Globus pallidus (tissue), 1 donor: ENCODE results near the gene NR3C2.

Experiments used
- DNase-seq: peaks from one replicate; pipeline ENCODE4 v3.0.0-alpha.2; 2015; ENCODE audit warnings: low spot score

NR3C2 gene

DNA sequence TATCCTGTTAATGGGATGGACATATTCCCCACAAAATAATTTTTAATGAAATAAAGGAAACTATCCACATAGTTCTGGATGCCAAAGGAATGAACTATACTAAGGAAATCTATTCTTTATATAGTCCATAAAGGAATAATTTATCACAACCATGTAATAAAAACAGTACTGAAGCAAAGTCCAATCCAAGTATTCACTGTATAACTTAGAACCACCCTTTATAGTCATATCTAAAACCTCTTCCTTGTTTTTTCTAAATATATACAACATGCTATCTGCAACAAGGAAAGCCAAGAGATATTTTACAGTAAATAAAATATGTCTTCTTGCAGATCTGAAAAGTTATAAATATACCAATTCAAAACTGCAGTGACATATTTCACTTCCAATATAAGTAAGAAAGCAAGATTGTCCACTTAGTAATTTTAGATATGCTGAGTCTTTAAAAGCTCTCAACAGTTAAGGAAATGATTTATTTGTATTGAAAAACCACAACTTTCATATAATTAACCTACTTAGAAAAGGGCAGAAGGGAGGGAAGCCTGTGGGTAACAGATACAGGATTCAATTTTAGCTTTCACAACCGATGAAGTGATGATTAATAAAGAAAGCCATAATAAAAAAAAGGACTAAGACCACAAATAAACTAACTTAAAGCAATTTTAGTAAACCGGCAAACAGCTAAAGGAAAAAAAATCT lies 8.0 kb downstream of the NR3C2 start:
- no peak for DNase-seq

DNA sequence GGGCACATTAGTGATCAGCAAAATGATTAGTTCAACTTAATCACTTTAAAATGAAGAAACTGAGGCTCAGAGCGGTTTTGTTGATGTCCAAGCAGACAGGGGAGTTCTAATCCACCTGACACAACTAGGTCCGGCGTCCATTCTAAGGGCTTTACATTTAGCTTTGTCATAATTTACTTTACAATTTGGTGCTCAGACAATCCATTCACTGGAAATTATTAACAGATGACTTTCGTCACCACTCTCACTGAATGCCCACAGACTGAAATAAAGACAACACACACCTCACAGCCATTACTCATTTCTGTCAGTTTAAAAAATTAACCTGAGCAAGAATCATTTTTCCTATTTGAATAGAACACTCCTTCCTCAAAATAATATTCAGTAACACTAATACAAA lies 10.8 kb downstream of the NR3C2 start:
- no peak for DNase-seq

DNA sequence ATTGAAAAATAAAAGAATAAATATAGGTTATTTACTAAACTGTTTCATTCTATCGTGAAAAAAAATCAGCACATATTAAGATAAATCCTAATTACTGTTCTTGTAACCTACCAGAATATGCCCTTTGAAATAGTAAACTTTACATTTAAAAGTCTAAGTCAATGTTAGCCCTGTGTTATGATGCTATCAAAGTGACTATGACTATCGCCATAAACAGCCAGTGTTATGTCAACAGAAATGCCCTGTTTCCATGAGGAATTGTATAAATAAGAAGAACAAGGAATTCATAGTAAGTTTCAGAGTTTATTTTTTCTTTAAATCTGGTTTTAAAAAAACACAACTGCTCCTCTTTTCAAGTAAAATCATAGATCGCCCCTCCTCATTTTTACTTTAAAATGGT lies 11.4 kb downstream of the NR3C2 start:
- DNase-seq: no peak

DNA sequence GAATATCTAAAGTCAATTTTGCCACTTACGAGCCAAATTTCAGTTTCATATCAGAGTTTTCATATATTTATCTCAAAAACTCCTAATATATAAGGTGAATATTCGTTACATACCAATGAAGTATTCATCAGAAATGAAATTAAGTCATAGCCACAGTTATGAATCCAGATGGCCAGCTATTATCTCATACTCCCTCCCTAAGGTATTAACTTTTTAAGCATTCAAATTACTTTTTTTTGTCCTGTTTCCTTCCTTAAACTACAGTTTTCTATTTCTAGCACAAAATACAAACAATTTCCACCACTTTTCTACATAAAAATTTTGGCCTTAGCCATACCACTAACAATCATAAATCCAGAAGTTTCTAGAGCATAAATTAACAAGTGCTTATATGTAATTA lies 13.0 kb downstream of the NR3C2 start:
- DNase-seq: no peak

DNA sequence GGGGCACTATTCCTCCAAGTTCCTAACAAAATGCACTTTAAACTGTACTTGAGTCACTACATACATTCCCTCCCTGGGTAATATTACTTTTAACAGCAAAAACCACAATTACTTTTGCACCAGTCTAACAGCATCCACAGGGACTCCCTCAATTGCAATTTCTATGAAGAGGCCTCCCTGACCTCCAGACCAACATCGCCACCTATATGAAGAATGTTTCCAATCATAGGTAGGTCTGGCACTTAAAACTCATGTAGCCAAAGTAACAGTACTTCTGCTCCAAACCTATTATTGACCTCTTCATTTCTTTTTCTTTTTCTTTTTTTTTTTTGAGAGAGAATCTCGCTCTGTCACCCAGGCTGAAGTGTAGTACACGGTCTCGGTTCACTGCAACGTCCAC lies 15.6 kb downstream of the NR3C2 start:
- DNase-seq: no peak

DNA sequence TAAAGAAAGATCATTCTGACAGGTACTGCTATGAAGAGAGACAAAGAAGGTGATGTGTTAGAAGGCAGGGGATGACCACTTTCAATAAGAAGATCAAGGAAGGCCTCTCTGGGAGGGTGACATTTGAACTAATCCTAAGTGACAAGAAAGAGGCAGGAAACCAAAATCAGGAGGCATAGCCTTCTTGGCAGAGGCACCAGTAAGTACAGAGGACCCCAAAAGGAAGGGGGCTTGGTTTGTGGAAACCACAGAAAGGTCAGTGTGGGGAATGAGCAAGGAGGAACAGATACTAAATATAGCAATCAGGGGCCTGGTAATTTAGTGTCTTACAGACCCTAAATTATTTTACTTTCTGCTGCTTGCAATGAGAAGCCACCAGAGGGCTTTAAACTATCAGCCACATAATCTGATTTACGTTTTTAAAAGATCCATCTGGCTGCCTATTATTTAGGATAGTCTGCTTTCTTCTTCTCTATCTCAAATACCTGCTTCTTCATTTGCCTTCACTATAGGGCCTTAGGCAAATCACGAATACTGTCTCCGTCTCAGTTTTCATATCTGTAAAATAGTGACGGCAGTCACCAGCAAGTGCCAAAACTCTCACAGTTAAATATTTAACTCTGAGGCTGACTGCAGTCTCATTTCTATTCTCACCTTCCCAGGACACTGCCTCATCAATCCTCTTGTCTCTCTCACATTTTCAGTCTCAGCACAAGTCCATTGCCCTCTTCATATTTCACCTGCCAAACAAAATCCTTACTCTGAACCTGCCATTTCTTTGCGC lies 16.7 kb downstream of the NR3C2 start:
- no peak for DNase-seq

DNA sequence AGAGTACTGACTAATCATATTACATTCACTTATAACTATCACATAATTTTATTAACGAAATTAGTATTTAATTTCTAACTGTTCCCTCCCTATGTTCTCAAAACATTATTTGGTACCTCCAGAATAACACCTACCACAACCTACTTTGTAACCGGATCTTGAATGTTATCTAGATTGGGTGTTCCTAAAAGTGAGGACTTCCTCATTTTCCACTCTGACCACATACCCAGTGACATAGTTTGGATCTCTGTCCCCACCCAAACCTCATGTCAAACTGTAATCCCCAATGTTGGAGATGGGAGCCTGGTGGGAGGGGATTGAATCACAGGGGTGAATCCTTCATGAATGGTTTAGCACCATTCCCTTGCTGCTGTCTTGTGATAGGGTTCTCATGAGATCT lies 21.8 kb downstream of the NR3C2 start:
- DNase-seq: no peak

DNA sequence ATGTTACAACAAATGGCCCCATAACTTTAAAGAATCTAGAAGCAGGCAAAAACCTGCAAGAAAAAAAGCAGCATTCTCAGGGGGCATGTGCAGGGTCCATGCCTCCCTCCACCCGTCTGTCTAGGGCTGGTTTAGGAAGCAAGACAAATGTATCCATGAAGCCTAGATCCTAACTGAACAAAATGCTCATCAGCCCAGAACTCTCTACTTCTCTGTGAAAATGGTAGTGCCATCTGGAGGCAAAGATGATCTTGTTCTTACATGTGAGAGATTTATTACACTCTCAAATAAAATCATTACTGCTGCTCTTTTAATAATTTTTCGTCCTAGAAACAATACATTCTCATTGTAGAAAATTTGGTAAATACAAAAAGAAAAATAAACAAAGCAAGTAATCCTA lies 26.7 kb downstream of the NR3C2 start:
- peak; percentile 22 for DNase-seq

DNA sequence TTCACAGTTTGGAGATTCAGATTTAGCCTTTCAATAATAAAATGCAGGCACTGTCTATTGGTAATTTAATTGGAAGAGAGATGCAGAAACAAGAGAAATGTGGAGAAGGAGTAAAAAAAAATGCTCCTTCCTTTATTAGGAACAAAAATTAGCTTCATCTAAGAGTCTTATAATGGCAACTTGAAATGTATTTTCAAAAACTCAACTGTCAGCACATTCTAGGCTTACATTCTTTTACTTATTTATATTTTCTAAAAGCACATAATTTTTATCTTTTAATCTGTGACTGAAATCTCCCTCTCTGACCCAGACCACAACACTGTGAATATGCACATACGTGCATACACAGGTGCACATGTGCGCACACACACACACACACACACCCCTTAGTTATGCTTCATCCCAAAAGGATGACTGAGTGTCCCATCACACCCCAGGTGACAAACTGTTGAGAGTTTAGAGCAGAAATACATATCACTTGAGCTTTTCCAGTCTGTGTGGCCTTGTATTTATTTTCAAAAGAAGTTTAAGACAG lies 29.7 kb downstream of the NR3C2 start:
- DNase-seq: no peak

DNA sequence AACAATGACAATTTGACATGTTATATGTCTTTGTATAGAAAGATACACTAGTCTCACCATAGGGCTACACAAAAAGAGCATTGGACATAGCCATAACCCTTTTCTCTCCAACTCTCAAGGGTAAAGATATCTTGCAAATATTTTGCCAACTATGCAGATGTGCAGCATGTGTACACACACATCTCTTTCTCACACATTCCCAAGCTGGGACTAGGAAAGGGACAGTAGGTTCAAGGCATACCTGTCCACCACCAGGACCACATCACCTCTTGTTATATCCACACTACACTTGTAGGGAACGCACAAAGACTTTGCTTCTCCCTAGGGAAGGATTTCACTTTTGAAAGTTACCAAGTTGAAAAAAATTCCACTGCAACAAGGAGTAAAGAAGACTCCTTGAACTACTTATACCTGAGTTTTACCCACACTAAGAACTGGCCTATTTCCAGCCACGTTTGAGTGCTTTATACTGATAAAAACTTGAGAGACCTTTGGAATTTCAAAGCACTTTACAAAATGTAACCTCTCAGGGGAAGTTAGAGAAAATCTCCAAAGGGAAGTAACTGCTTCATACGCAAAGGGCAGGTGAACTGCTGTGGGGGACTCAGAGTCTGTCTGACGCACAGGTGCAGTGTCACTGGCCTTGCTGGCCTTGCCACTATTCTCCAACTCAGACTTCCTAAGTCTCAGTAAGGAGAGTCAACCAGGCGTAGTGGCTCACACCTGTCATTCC lies 36.9 kb downstream of the NR3C2 start:
- DNase-seq: no peak

DNA sequence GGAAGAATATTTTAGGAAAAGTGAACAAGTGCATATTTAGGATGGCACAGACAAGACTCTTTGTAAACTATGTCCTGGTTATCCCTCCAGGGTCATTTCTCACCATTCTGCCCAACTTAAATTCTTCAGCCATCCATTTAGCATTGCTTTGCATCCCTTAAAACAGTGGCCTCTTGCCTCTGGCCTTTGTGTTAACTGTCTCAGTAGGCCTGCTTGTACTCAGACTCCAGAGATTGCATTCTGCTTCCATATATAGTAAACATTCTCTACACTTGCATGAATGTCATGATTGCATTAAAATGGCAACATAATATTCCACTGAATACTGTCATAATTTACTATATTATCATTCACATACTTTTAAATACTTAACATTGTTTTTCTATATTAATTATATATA lies 43.2 kb downstream of the NR3C2 start:
- no peak for DNase-seq

DNA sequence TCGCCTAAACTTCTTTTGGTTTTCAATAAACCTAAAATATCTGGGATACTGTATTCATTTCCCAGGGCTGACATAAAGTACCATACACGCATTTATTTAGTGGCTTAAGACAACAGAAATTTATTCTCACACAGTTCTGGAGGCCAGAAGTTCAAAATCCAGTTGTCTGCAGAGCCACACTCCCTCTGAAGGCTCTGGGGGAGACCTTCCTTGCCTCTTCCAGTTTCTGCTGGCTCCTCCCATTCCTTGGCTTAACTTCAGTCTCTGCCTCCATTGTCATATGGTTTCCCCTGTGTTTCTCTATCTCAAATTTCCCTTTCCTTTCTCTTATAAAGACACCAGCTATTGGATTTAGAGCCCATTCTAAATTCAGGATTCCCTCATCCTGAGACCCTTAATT lies 44.4 kb downstream of the NR3C2 start:
- no peak for DNase-seq

DNA sequence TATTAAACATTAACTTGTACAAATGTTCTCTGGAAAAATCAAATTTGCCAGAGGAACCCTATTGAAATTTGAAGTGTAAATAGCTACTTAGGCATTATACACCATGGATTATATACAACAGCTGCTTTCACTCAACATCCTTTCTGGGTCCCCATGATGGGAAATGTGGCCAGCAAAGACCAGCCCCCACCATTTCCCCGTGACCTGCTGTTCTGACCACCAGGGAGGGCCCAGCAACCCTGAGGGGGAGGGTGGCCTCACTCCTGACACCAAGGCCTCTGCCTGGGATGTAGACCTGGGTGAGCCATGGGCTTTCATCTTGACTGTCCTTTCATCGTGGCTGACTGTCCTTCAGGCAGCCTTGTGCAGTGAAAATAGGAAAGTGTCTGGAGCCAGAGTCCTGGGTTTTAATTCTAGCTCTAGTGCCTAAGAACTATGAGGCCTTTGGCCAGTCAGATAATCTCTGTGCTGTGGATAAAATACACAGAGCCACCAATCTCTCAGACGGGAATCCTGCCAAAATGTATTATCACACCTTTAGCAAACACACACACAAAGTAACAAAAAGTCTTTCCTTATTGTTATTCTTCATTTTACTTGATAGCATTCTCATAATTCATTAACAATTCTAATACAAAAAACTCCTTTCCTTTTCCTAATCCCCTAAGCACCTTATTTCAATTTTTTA lies 45.1 kb downstream of the NR3C2 start:
- DNase-seq: no peak

DNA sequence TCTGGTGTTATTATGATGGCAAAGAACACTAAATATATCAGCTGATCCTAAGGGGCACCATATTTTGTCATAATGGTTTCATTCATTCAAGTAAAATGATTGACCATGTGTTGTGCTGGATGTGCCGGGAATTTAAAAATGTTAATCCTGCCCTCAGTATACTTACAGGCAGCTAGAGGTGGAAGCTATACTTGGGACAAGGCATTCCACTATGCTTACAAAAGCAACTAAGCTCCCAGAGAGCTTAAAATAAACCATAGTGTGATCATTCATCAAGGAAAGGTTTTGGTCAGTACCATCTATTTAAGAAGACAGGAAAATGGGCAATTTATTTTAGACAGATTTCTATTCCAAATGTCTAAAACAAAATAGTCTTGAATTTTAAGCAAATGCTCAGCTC lies 46.4 kb downstream of the NR3C2 start:
- no peak for DNase-seq

DNA sequence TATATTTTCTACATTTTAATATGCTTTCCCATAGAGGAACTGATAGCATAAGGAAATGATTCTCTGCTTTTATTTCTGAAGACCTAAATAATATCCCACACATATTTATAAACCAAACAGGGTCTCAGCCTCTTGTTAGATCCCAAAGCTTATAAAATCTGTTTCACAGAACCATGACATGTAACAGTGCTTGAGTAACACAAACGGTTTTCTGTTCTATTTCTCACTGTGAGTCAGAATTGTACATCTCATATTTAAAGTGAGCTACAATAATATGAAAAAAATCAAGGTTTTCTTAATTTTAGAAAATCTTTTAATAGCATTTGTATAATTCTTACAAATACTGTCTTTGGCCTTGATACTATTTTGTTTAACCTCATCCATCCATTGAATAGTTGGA lies 51.2 kb downstream of the NR3C2 start:
- no peak for DNase-seq

DNA sequence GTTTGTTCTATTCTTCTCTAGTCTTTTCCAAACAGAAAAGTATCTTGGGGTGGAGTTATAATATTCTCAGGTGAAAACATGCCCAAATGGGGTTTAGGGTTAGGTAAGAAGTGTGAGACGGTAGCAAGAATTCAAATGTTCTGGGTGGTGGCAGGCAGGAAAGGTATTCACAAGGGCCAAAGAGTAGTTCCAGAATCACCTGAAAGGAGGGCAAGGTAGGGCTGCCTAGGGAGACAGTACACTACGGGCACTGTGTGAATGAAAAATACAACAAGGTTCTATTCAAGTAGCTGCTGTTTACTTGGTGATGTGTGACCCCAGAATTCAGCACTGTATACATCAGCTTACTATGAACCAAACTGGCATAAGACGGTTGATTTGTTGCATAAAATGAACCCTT lies 51.9 kb downstream of the NR3C2 start:
- DNase-seq: no peak

DNA sequence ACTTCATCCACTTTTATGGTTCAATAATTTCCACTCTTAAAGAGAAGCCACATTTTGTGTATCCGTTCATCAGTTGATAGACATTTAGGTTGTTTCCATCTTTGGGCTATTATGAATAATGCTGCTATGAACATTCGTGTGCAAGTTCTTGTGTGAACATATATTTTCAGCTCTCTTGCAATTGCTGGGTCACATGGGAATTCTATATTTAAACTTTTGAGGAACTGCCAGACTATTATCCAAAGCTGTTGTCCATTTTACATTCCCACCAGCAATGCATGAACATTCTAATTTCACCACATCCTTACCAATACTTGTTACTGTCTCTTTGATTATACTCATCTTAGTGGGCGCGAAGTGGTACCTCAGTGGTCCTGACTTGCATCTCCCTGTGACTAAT lies 61.9 kb downstream of the NR3C2 start:
- DNase-seq: no peak

DNA sequence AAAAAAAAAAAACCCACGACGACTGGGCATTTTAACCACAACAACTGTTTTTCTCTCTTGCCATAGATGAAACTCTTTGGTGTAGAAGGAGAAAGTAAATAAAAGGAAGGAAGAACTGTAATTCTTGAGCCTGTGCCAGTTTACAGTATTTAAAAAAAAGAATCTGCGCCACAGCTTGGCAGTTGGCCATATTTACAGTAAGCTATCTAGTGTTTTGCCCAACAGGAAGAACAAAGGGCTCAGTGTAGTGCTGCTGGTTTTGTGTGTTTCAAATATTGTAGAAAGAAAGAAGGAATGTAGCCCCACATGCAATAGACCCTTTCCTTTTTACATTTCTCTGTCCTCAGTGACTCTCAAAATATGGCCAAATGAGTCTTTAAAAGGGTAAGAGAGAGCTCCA lies 66.1 kb downstream of the NR3C2 start:
- DNase-seq: peak; percentile 54

DNA sequence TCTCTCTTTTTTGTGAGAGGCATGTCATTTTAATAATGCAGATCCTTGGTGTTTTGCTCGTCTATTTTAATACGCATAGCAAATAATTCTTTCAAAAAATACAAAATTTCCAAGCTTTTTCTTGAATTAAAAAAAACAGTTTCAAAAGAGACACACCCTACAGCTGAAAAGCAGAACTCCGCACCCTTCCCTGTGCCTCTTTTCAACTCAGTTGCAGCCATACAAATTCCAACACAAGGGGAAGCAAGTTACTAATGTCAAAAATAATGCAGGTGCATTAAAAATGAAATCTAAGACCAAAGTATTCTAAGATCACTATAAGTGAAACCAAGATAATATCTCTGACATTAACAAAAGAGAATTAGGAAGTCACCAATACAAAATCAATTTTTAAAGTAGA lies 66.6 kb downstream of the NR3C2 start:
- DNase-seq: no peak

DNA sequence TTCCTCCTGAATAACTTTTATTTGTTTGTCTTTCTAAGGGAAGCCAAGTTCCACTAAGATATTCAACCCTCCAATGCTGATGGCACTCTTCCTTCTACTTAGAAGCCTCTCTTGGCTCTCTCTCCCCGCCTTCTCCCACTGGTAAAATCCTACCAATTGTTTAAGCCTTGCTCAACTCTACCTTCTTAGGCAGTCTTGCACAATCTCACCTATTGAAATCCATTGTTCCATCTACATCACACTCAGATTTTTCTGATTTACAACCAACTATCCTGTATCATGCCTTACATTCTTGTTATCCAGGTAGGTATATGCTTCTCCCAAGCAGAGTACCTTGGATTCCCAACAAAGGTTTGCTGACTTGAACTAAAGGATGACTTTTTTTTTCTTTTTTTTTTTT lies 69.1 kb downstream of the NR3C2 start:
- no peak for DNase-seq

DNA sequence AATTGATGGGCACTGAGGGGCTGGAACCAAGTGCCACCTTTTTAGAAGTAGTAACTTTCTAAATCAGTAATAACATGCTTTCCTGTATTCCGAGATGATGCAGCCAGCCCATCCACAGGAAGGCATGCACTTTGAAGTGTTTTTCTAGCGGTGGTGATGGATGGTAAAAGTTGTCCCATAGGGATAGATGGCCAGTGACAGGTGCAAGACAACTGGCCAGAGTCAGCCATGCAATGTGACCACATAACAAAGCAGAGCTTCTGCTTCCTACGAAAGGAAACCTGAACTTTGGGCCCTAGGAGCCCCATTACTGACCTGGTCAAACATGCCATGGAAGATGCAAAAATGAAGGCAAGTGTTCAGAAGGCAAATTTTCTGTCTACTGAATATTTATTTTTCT lies 72.3 kb downstream of the NR3C2 start:
- no peak for DNase-seq

DNA sequence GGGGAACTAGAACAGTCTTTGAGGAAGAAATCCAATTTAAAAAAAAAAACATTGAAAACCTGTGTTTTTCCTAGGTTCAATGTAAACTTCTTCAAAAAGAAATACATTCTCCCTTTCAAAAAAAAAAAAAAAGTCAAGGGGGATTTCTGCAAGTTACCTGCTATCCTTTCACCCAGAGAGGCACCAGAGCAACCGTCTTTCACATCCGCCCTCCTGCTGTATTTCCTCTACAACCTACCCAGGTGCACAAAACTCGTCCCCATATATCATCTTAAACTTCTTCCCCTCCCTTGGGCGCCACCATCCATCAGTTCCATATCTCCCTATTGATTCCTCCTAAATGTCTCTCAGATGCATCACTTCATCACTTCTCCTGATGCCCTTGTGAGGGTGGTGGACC lies 74.5 kb downstream of the NR3C2 start:
- no peak for DNase-seq
